ENCODE measurements around the gene KRTAP9-8. TPM values are rescaled to one million over a fixed set of nuclear protein-coding genes. Genes with fewer than 3 reads are reported as not detected.
"Not testable (repeated sequence)": the region's sequence is repeated elsewhere in the genome, so short reads cannot be mapped to it uniquely, and the experiment has no call there.

KRTAP9-8 gene
- total and polyA plus RNA-seq, 2 donors: not detected

DNA sequence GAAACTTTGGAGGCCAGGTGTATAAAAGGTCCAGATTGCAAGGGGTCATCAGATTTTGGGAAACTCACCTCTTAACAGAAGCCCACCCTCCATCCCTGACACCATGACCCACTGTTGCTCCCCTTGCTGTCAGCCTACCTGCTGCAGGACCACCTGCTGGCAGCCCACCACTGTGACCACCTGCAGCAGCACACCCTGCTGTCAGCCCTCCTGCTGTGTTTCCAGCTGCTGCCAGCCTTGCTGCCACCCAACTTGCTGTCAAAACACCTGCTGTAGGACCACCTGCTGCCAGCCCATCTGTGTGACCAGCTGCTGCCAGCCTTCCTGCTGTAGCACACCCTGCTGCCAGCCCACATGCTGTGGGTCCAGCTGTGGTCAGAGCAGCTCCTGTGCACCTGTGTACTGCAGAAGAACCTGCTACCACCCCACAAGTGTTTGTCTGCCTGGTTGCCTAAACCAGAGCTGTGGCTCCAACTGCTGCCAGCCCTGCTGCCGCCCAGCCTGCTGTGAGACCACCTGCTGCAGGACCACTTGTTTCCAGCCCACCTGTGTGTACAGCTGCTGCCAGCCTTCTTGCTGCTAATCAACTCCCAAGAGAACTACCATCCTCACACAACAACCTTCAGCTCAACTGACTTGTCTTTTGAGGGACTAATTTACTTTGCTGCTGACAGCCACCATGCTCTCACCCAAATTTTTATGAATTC lies 5.2 kb upstream of the KRTAP9-8 start, which contains the start of gene KRTAP9-3:
TSS of gene KRTAP9-3 (plus strand) at position 51 of the 707 bp plus-strand sequence. CDS start at position 104, 53 bp downstream.
- 87% methylated on average over 1 of the region's 1 CpG for WGBS
- H3K36me3 ChIP-seq (ENCODE audit: insufficient read depth); H3K4me1 ChIP-seq (ENCODE audit: insufficient read depth); H3K4me3 ChIP-seq (ENCODE audit: low read depth, low read length); H3K27ac ChIP-seq (ENCODE audit: low read depth); DNase-seq (ENCODE audit: extremely low spot score): not testable (repeated sequence)

DNA sequence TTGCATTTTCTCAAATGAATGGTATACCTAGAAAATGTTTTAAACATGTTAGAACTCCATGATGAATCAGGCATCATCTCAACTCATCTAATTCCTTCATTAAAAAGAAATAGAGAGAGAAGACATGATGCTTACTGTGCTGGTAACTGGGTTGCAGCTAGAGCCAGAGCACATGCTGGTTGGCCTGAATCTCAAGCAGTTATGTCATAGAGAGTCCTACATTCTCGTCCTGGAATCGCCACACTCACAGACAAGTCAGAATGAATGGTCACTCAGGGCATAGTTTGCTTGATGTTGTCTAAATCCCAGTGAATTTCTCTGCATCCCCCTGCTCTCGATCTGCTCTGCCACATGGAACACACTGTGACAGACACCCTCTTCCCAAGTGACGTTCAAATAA lies 683 bp upstream of the KRTAP9-8 start:
- H3K36me3 ChIP-seq (ENCODE audit: insufficient read depth); H3K4me1 ChIP-seq (ENCODE audit: insufficient read depth); H3K27ac ChIP-seq (ENCODE audit: low read depth); DNase-seq (ENCODE audit: extremely low spot score); H3K4me3 ChIP-seq (ENCODE audit: low read depth, low read length): not testable (repeated sequence)
- WGBS: 67% methylated on average over 4 of the region's 4 CpGs

DNA sequence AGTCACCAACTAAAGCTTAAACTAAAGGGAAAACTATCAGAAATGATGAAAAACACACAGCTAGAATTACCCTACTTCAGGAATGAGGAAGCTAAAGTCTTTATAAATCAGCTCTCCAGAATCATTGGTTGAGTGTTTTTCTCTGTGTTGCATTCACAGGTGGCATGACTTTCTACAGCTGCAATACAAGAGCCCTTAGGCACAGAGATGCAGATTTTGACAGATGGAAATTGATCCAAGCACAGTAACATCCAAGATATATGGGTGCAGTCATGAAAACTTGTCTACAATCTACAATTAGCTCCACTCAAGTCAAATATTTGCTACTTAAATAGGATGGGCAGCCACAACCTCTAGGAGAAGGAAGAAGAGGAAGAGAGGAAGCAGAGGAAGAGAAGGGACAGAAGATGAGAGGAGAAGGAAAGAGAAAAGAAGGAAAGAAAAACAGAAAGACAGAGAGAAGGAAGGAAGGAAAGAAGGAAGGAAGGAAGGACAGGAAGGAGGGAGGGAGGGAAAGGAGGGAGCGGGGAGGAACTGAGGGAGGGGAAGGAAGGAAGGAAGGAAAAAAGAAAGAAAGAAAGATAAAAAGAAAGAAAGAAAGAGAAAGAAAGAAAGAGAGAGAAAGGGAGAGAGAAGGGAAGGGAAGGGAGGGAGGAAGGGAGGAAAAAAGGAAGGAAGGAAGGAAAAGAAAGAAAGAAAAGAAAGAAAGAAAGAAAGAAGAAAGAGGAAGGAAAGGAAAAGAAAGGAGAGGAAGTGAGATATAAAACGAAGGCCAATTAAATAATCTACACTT lies 9.4 kb downstream of the KRTAP9-8 start:
- DNase-seq (ENCODE audit: extremely low spot score); H3K36me3 ChIP-seq (ENCODE audit: insufficient read depth); H3K4me3 ChIP-seq (ENCODE audit: low read depth, low read length); H3K4me1 ChIP-seq (ENCODE audit: insufficient read depth); H3K27ac ChIP-seq (ENCODE audit: low read depth): not testable (repeated sequence)
- 67% methylated on average over 2 of the region's 2 CpGs for WGBS

DNA sequence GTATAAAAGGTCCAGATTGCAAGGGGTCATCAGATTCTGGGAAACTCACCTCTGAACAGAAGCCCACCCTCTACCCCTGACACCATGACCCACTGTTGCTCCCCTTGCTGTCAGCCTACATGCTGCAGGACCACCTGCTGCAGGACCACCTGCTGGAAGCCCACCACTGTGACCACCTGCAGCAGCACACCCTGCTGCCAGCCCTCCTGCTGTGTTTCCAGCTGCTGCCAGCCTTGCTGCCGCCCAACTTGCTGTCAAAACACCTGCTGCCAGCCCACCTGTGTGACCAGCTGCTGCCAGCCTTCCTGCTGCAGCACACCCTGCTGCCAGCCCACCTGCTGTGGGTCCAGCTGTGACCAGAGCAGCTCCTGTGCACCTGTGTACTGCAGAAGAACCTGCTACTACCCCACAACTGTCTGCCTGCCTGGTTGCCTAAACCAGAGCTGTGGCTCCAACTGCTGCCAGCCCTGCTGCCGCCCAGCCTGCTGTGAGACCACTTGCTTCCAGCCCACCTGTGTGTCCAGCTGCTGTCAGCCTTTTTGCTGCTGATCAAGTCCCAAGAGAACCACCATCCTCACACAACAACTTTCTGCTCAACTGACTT lies 11.9 kb downstream of the KRTAP9-8 start, which contains the start of gene KRTAP9-4:
TSS of gene KRTAP9-4 (plus strand) at position 51 of the 604 bp plus-strand sequence. CDS start at position 85, 34 bp downstream.
- not testable (repeated sequence) for H3K4me3 ChIP-seq (ENCODE audit: low read depth, low read length); H3K27ac ChIP-seq (ENCODE audit: low read depth); DNase-seq (ENCODE audit: extremely low spot score); H3K36me3 ChIP-seq (ENCODE audit: insufficient read depth); H3K4me1 ChIP-seq (ENCODE audit: insufficient read depth)
- WGBS: 69% methylated on average over 2 of the region's 2 CpGs

DNA sequence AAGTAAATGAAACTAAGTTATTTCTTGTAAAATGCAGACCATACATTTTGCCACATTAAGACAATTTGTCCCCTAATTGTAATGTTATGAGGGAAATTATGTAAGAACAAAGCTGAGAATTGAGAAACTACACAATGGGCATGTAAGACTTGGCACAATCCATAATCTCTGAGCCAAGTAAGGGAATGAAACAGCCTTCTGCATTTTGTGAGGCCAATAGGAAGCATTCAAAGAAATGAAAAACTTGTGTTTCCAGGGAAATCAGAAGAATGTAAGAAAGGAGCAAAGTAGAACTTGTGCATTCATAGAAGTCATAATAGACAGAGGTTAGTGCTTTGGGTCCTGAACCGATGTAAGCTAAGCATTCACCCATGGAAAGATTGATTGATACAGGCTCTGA lies 13.5 kb downstream of the KRTAP9-8 start:
- no peaks in the 10 kb centered on the region for H3K36me3 ChIP-seq (ENCODE audit: insufficient read depth)
- no peak overlapping the region for H3K27ac ChIP-seq (ENCODE audit: low read depth)
- no peaks in the 10 kb centered on the region for H3K4me1 ChIP-seq (ENCODE audit: insufficient read depth)
- WGBS: 95% methylated on average over 1 of the region's 1 CpG
- no peak for DNase-seq (ENCODE audit: extremely low spot score)
- H3K4me3 ChIP-seq (ENCODE audit: low read depth, low read length): no peak overlapping the region

DNA sequence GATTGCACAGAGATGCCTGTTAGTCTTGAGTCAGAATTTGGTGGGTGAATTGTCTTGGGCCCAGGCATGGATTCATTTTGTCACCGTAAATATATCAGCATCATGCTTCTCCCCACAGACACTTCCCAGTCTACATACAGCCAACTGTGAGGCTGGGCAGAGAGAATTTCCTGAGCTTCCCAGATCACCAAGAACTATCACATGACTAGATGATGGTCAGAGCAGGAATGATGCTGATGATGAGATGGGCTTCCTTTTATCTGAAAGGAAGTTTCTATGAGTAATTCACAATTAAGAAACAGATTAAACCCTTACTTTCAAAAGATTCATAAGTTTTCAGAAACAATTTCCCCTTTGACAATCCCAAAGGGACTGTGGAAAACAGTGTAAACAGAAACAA lies 17.1 kb downstream of the KRTAP9-8 start:
- WGBS: 44% methylated on average over 1 of the region's 1 CpG
- H3K4me3 ChIP-seq (ENCODE audit: low read depth, low read length): no peak overlapping the region
- H3K36me3 ChIP-seq (ENCODE audit: insufficient read depth): no peaks in the 10 kb centered on the region
- no peaks in the 10 kb centered on the region for H3K4me1 ChIP-seq (ENCODE audit: insufficient read depth)
- H3K27ac ChIP-seq (ENCODE audit: low read depth): no peak overlapping the region
- no peak for DNase-seq (ENCODE audit: extremely low spot score)

DNA sequence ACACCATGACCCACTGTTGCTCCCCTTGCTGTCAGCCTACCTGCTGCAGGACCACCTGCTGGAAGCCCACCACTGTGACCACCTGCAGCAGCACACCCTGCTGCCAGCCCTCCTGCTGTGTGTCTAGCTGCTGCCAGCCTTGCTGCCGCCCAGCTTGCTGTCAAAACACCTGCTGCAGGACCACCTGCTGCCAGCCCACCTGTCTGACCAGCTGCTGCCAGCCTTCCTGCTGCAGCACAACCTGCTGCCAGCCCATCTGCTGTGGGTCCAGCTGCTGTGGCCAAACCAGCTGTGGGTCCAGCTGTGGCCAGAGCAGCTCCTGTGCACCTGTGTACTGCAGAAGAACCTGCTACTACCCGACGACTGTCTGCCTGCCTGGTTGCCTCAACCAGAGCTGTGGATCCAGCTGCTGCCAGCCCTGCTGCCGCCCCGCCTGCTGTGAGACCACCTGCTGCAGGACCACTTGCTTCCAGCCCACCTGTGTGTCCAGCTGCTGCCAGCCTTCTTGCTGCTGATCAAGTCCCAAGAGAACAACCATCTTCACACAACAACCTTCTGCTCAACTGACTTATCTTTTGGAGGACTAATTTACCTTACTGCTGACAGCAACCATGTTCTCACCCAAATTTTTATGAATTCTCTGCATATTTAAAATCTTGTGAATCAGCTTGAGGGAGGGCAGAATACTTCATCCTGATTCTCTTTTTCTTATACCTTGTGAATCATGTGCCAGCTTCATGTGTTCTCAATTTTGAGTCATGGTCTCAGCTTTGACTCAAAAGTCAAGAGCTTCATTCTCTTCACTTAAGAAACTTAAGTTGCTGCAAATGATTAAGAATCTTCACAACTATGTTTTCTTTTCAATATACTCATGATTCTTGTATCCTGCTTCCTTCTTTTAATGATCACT lies 17.8 kb downstream of the KRTAP9-8 start, which contains the start of gene KRTAP9-9:
TSS of gene KRTAP9-9 (plus strand) at position 4 of the 910 bp plus-strand sequence.
- 78% methylated on average over 5 of the region's 5 CpGs for WGBS
- not testable (repeated sequence) for H3K4me1 ChIP-seq (ENCODE audit: insufficient read depth); H3K27ac ChIP-seq (ENCODE audit: low read depth); H3K36me3 ChIP-seq (ENCODE audit: insufficient read depth); H3K4me3 ChIP-seq (ENCODE audit: low read depth, low read length); DNase-seq (ENCODE audit: extremely low spot score)

DNA sequence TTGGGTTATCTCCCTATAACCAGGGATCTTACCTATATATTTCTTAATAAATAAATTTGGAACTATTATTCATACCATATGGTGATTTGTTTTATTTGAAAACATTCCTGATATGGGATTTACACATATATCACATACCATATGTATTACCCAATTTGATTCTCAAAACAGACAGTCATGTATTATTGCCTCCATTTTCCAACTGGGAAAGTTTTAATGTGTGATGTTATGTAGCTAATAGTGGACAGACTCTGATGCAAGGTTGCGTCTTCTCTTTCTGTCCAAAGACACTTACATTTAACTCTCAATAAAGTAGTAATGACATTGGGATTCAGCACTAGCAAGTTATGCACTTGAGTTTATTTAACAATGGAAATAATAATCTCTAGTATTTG lies 18.5 kb downstream of the KRTAP9-8 start:
- no peaks in the 10 kb centered on the region for H3K4me1 ChIP-seq (ENCODE audit: insufficient read depth)
- H3K36me3 ChIP-seq (ENCODE audit: insufficient read depth): no peaks in the 10 kb centered on the region
- H3K27ac ChIP-seq (ENCODE audit: low read depth): no peak overlapping the region
- DNase-seq (ENCODE audit: extremely low spot score): no peak
- no peak overlapping the region for H3K4me3 ChIP-seq (ENCODE audit: low read depth, low read length)
- 84% methylated on average over 1 of the region's 1 CpG for WGBS

DNA sequence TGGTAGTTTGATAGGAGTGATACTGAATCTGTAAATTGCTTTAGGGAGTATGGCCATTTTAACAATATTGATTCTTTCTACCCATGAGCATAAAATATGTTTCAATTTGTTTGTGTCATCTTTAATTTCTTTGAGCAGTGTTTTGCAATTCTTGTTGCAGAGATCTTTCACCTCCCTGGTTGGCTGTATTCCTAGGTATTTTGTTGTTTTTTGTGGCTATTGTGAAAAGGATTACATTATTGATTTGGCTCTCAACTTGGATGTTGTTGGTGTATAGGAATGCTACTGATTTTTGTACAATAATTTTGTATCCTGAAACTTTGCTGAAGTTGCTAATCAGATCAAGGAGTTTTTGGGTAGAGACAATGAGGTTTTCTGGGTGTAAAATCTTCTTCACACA lies 20.6 kb downstream of the KRTAP9-8 start:
- no peak overlapping the region for H3K4me3 ChIP-seq (ENCODE audit: low read depth, low read length)
- H3K27ac ChIP-seq (ENCODE audit: low read depth): no peak overlapping the region
- no peak for DNase-seq (ENCODE audit: extremely low spot score)
- no peaks in the 10 kb centered on the region for H3K4me1 ChIP-seq (ENCODE audit: insufficient read depth)
- H3K36me3 ChIP-seq (ENCODE audit: insufficient read depth): no peaks in the 10 kb centered on the region

DNA sequence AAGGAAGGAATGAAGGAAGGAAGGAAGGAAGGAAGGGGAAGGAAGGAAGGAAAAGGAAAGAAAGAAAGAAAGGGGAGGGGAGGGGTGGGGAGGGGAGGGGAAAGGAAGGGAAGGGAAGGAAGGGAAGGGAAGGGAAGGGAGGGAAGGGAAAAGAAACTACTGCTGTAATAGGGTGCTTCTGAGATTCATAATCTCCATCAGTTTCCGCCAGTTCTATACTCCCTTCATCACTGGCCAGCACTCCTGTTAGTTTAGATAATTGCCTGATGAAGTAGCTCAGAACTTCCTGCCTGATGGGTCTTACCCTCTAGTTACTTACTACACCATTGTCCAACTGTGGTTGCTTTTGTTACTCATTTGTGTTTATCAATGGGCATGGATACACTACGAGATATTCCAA lies 25.4 kb downstream of the KRTAP9-8 start:
- 83% methylated on average over 2 of the region's 2 CpGs for whole genome bisulfite sequencing

DNA sequence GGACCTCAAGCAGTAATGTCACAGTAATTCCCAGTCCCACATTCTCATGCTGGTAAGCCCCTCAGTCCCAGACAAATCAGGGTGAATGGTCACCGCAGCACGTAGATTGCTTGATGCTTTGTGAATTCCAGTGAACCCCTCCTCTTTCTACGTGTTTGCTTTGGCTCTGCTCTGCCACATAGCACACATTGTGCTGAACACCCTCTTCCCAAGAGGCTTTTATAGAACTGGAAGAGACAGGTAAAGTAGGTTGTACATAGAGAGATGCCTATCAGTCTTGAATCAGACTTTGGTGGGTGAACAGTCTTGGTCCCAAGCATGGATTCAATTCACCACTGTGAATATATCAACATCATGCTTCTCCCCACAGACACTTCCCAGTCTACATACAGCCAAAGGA lies 26.8 kb downstream of the KRTAP9-8 start:
- no peaks in the 10 kb centered on the region for H3K36me3 ChIP-seq (ENCODE audit: insufficient read depth)
- DNase-seq (ENCODE audit: extremely low spot score): peak; percentile 10
- no peak overlapping the region for H3K27ac ChIP-seq (ENCODE audit: low read depth)
- no peak overlapping the region for H3K4me3 ChIP-seq (ENCODE audit: low read depth, low read length)
- 69% methylated on average over 3 of the region's 3 CpGs for WGBS
- no peaks in the 10 kb centered on the region for H3K4me1 ChIP-seq (ENCODE audit: insufficient read depth)

More for the DNA sequence above, 25.4 kb downstream of the KRTAP9-8 start:
- Histone ChIP-seq H3K36me3 (ENCODE audit: insufficient read depth) (no peaks in the 10 kb centered on the region), H3K27ac (ENCODE audit: low read depth) (no peak overlapping the region), H3K4me1 (ENCODE audit: insufficient read depth) (no peaks in the 10 kb centered on the region), H3K4me3 (ENCODE audit: low read depth, low read length) (no peak overlapping the region)
- no peak for DNase-seq (ENCODE audit: extremely low spot score)

DNA sequence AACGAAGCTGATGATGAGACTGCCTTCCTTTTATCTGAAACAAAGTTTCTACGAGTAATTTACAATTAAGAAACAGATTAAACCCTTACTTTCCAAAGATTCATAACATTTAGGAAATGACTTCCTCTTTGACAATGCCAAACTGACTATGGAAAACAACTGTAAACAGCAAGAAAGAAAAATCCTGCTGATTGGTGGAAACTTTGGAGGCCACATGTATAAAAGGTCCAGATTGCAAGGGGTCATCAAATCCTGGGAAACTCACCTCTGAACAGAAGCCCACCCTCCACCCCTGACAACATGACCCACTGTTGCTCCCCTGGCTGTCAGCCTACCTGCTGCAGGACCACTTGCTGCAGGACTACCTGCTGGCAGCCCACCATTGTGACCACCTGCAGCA lies 27.3 kb downstream of the KRTAP9-8 start, which contains the start of gene KRTAP9-6:
TSS of gene KRTAP9-6 (plus strand) at position 301 of the 400 bp plus-strand sequence. CDS start at position 301, 0 bp downstream.
- 38% methylated on average over 2 of the region's 2 CpGs for WGBS
- H3K4me1 ChIP-seq (ENCODE audit: insufficient read depth): no peaks in the 10 kb centered on the region
- no peak within 1 kb of the TSS for H3K4me3 ChIP-seq (ENCODE audit: low read depth, low read length)
- H3K36me3 ChIP-seq (ENCODE audit: insufficient read depth): no peaks in the 10 kb centered on the region
- no peak for DNase-seq (ENCODE audit: extremely low spot score)
- no peak within 1 kb of the TSS for H3K27ac ChIP-seq (ENCODE audit: low read depth)

DNA sequence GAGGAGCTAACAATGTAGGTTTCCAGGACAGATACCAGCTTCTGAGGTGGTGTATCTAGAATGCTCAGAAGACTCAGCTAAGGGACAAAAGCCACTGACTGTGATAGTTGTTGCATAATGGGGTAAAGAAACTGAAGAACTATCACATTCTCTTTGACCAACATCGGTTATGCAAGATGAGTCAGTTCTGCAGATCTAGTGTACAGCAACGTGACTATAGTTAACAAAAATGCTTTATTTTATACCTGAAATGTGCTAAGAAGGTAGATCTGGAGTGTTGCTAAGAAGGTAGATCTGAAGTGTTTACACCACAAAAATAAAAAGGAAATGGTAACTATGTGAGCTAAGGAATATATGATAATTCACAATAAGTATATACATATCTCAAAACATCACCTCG lies 29.9 kb downstream of the KRTAP9-8 start:
- H3K27ac ChIP-seq (ENCODE audit: low read depth): no peak overlapping the region
- 87% methylated on average over 3 of the region's 3 CpGs for WGBS

More for the DNA sequence above, 29.9 kb downstream of the KRTAP9-8 start:
- no peaks in the 10 kb centered on the region for H3K36me3 ChIP-seq (ENCODE audit: insufficient read depth)
- DNase-seq (ENCODE audit: extremely low spot score): no peak
- H3K4me3 ChIP-seq (ENCODE audit: low read depth, low read length): no peak overlapping the region
- no peaks in the 10 kb centered on the region for H3K4me1 ChIP-seq (ENCODE audit: insufficient read depth)

Measured in urinary bladder (tissue), 4 donors.